Measurements from ENCODE around the gene RPL37. TPM values are rescaled to one million over a fixed set of nuclear protein-coding genes. Genes with fewer than 3 reads are reported as not detected.
"Not testable (repeated sequence)": the region's sequence is repeated elsewhere in the genome, so short reads cannot be mapped to it uniquely, and the experiment has no call there.

The RPL37 gene
- polyA plus RNA-seq, 2 donors: 1,738 to 2,494 TPM

DNA sequence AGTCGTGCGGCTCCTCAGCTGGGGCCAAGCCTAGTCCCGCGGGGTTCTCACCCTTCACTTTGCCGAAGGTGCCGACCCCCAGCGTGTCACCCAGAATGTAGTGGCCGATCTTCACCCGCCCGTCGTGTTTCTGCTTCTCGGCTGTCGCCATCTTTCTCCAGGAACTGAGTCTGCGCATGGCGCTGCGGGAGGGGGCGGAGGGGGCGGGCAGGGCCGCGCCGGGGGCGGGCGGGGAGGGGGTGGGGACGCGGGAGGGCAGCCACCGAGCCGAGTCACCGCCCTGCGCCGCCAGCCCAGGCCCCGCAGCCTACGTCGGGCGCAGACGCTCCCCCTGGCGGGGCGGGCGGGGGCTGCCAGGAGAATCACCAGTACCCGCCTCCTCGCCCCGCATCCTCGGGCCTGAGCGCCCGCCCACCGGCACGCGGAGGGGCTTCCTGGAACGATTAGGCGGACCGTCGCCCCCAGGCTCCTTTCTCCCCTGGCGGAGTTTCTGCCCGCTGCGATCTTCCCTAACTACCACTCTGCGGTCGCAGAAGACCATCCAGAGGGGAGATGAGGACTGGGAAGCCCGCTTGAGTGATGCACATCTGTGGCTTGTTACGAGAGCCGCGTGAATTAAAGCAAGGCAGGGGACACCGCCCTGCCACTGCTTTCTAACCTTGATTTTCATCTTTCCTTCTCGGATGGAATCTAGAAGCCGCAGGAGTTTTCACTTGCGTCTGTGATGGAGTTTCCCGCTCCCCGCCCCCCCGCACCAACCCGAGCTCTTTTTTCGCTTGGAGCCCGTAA, 36.8 kb downstream of the RPL37 start, which contains the start of gene PRKAA1:
Gene PRKAA1 (minus strand): TSS at position 363 of the 789 bp plus-strand sequence. CDS start 185 bp downstream, at position 178.
- 0% methylated on average over 52 to 70 of the region's 70 CpGs for WGBS, 2 donors
- H3K4me1 ChIP-seq (ENCODE audit: control insufficient read depth in 2 of 2, insufficient read depth in 2 of 2, low read length in 1 of 2): no peaks in the 10 kb centered on the region
- H3K4me3 ChIP-seq (ENCODE audit: low read depth in 1 of 2, low read length in 2 of 2): peak within 1 kb of the TSS; percentile 94
- no peaks in the 10 kb centered on the region for H3K9me3 ChIP-seq (ENCODE audit: control insufficient read depth in 2 of 2, insufficient read depth in 1 of 2, low read depth in 1 of 2, low read length in 1 of 2)
- H3K36me3 ChIP-seq (ENCODE audit: control insufficient read depth in 2 of 2, insufficient read depth in 2 of 2, low read length in 1 of 2): no peaks in the 10 kb centered on the region
- H3K27ac ChIP-seq (ENCODE audit: low read depth in 2 of 2, low read length in 1 of 2): peak within 1 kb of the TSS; percentile 94 to 96
- no peaks in the 10 kb centered on the region for H3K27me3 ChIP-seq (ENCODE audit: control insufficient read depth in 1 of 2, insufficient read depth in 2 of 2, low read length in 2 of 2)

DNA sequence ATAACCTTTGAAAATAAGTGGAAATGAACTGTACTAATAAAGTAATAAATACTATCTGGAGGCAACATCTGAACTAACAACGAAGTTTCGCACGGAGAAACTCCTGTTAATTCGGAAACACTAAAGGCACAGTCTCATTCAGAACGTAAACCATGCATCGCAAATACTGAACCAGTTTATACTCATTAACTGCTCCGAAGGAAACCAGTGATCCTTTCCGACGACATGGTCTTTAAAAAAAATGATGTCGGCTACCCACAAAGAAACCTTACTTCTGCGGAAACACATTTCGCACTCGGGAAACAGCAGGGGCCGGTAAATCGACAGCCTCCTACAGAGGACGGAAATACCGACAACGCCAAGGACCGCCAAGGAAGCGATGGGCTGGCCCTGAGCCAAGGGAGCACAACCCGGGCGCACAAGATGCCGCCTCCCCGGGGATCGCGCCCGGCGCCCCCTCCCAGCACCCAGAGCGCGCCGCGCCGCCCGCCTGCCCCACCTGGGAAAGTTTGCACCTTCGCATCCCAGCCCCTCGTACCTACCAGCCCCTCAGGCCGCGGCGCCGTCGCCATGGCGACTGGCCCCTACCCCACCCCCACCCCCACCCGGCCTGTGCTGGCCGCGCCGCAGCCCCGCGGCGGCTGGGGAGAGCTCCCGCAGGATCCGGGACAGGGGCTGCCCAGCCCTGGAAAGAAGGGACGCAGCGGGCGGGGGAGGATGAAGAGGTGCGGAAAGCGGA, 37.6 kb downstream of the RPL37 start:
- no peaks in the 10 kb centered on the region for H3K27me3 ChIP-seq (ENCODE audit: control insufficient read depth in 1 of 2, insufficient read depth in 2 of 2, low read length in 2 of 2)
- WGBS, 2 donors: 0 to 1% methylated on average over 50 to 56 of the region's 56 CpGs
- no peaks in the 10 kb centered on the region for H3K4me1 ChIP-seq (ENCODE audit: control insufficient read depth in 2 of 2, insufficient read depth in 2 of 2, low read length in 1 of 2)
- H3K4me3 ChIP-seq (ENCODE audit: low read depth in 1 of 2, low read length in 2 of 2): peak overlapping the region; percentile 94
- H3K9me3 ChIP-seq (ENCODE audit: control insufficient read depth in 2 of 2, insufficient read depth in 1 of 2, low read depth in 1 of 2, low read length in 1 of 2): no peaks in the 10 kb centered on the region
- peak overlapping the region; percentile 83 to 96 for H3K27ac ChIP-seq (ENCODE audit: low read depth in 2 of 2, low read length in 1 of 2)
- H3K36me3 ChIP-seq (ENCODE audit: control insufficient read depth in 2 of 2, insufficient read depth in 2 of 2, low read length in 1 of 2): no peaks in the 10 kb centered on the region

DNA sequence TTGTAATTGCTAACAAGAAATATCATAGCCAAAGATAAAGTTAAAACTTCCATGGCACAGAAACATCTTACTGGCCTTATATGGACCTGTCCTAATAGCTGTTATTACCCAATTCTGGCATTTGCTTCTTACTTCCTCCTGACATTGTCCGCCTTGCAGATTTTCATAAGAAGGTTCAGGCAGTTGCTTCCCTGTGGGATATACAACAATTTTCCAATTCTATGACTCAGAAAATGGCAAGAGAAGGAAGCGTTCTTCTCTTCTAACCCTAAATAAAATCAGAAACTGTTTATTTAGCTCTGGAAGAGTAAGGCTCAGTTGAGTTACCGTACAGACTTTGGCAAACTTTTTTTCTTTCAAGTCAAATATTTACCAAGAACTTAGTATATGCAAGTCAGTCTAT, 38.5 kb downstream of the RPL37 start:
- 17% methylated on average over 3 of the region's 3 CpGs for WGBS, 2 donors
- H3K4me3 ChIP-seq (ENCODE audit: low read depth in 1 of 2, low read length in 2 of 2): peak overlapping the region in 1 of 2 donors; percentile 94
- H3K36me3 ChIP-seq (ENCODE audit: control insufficient read depth in 2 of 2, insufficient read depth in 2 of 2, low read length in 1 of 2): no peaks in the 10 kb centered on the region
- H3K27me3 ChIP-seq (ENCODE audit: control insufficient read depth in 1 of 2, insufficient read depth in 2 of 2, low read length in 2 of 2): no peaks in the 10 kb centered on the region
- no peaks in the 10 kb centered on the region for H3K9me3 ChIP-seq (ENCODE audit: control insufficient read depth in 2 of 2, insufficient read depth in 1 of 2, low read depth in 1 of 2, low read length in 1 of 2)
- no peaks in the 10 kb centered on the region for H3K4me1 ChIP-seq (ENCODE audit: control insufficient read depth in 2 of 2, insufficient read depth in 2 of 2, low read length in 1 of 2)
- no peak overlapping the region for H3K27ac ChIP-seq (ENCODE audit: low read depth in 2 of 2, low read length in 1 of 2)

- not testable (repeated sequence) for H3K4me1 ChIP-seq (ENCODE audit: control insufficient read depth in 2 of 2, insufficient read depth in 2 of 2, low read length in 1 of 2); H3K4me3 ChIP-seq (ENCODE audit: low read depth in 1 of 2, low read length in 2 of 2); H3K27ac ChIP-seq (ENCODE audit: low read depth in 2 of 2, low read length in 1 of 2); H3K27me3 ChIP-seq (ENCODE audit: control insufficient read depth in 1 of 2, insufficient read depth in 2 of 2, low read length in 2 of 2); H3K36me3 ChIP-seq (ENCODE audit: control insufficient read depth in 2 of 2, insufficient read depth in 2 of 2, low read length in 1 of 2); H3K9me3 ChIP-seq (ENCODE audit: control insufficient read depth in 2 of 2, insufficient read depth in 1 of 2, low read depth in 1 of 2, low read length in 1 of 2)
- WGBS, 2 donors: 75 to 92% methylated on average over 3 of the region's 3 CpGs
These were observed 40.1 kb downstream of the RPL37 start for GRCh38 chr5:40794877-40795276.

DNA sequence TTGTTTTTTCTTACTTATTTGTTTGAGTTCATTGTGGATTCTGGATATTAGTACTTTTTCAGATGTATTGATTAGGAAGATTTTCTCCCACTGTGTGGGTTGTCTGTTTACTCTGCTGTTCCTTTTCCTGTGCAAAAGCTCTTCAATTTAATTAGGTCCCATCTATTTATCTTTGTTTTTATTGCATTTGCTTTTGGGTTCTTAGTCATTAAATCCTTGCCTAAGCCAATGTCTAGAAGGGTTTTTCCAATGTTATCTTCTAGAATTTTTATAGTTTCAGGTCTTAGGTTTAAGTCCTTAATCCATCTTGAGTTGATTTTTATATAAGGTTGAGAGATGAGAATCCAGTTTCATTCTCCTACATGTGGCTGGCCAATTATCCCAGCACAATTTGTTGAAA, 40.7 kb downstream of the RPL37 start:
- H3K4me1 ChIP-seq (ENCODE audit: control insufficient read depth in 2 of 2, insufficient read depth in 2 of 2, low read length in 1 of 2); H3K9me3 ChIP-seq (ENCODE audit: control insufficient read depth in 2 of 2, insufficient read depth in 1 of 2, low read depth in 1 of 2, low read length in 1 of 2); H3K4me3 ChIP-seq (ENCODE audit: low read depth in 1 of 2, low read length in 2 of 2); H3K27me3 ChIP-seq (ENCODE audit: control insufficient read depth in 1 of 2, insufficient read depth in 2 of 2, low read length in 2 of 2); H3K27ac ChIP-seq (ENCODE audit: low read depth in 2 of 2, low read length in 1 of 2); H3K36me3 ChIP-seq (ENCODE audit: control insufficient read depth in 2 of 2, insufficient read depth in 2 of 2, low read length in 1 of 2): not testable (repeated sequence)

DNA sequence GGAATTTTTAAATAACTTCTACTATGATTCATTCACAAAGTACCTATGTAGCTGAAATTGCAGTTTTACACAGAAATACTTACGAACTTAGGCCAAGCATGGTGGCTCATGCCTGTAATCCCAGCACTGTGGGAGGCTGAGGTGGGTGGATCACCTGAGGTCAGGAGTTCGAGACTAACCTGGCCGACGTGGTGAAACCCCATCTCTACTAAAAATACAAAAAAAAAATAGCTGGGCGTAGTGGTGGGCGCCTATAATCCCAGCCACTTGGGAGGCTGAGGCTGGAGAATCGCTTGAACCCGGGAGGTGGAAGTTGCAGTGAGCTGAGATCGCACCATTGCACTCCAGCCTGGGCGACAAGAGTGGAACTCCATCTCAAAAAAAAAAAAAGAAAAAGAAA, 42.3 kb downstream of the RPL37 start:
- H3K36me3 ChIP-seq (ENCODE audit: control insufficient read depth in 2 of 2, insufficient read depth in 2 of 2, low read length in 1 of 2); H3K27me3 ChIP-seq (ENCODE audit: control insufficient read depth in 1 of 2, insufficient read depth in 2 of 2, low read length in 2 of 2); H3K4me3 ChIP-seq (ENCODE audit: low read depth in 1 of 2, low read length in 2 of 2); H3K9me3 ChIP-seq (ENCODE audit: control insufficient read depth in 2 of 2, insufficient read depth in 1 of 2, low read depth in 1 of 2, low read length in 1 of 2); H3K4me1 ChIP-seq (ENCODE audit: control insufficient read depth in 2 of 2, insufficient read depth in 2 of 2, low read length in 1 of 2); H3K27ac ChIP-seq (ENCODE audit: low read depth in 2 of 2, low read length in 1 of 2): not testable (repeated sequence)
- WGBS, 2 donors: 96 to 97% methylated on average over 10 of the region's 10 CpGs

GRCh38 chr5:40791715-40792139, 43.3 kb downstream of the RPL37 start:
- no peaks in the 10 kb centered on the region for H3K27me3 ChIP-seq (ENCODE audit: control insufficient read depth in 1 of 2, insufficient read depth in 2 of 2, low read length in 2 of 2)
- H3K4me3 ChIP-seq (ENCODE audit: low read depth in 1 of 2, low read length in 2 of 2): no peak overlapping the region
- no peaks in the 10 kb centered on the region for H3K9me3 ChIP-seq (ENCODE audit: control insufficient read depth in 2 of 2, insufficient read depth in 1 of 2, low read depth in 1 of 2, low read length in 1 of 2)
- no peaks in the 10 kb centered on the region for H3K4me1 ChIP-seq (ENCODE audit: control insufficient read depth in 2 of 2, insufficient read depth in 2 of 2, low read length in 1 of 2)
- H3K36me3 ChIP-seq (ENCODE audit: control insufficient read depth in 2 of 2, insufficient read depth in 2 of 2, low read length in 1 of 2): no peaks in the 10 kb centered on the region
- no peak overlapping the region for H3K27ac ChIP-seq (ENCODE audit: low read depth in 2 of 2, low read length in 1 of 2)
- 42 to 53% methylated on average over 3 of the region's 3 CpGs for WGBS, 2 donors

DNA sequence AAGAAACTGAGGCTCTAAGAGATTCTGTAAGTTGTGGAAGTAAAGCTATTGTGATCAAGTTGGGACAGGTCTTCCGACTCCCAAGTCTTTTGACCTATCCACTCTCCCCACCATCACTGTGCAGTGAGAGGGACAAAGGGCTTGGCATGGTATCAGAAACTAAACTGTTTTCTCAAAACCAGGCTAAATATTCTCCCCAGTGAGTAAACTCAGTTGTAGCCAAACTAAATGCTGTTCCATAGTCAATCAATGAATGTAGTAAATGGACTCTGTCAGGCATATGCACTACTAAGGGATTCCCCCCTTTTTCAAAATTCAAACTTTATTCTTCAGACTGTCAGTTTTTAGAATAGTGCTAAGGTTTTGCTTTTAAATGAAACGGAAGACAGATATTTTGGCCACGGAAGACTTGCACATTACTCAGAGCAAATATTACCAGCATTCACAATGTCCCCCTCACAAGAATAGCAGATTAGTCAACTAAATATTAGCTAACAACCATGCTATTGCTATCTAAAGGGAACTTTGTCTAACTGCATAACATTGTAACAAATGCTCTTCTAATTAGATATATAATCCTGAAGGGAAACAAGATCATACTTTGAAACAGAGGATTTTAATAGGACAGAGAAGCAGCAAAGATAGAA, 44.0 kb downstream of the RPL37 start:
- H3K27ac ChIP-seq (ENCODE audit: low read depth in 2 of 2, low read length in 1 of 2): no peak overlapping the region
- no peaks in the 10 kb centered on the region for H3K9me3 ChIP-seq (ENCODE audit: control insufficient read depth in 2 of 2, insufficient read depth in 1 of 2, low read depth in 1 of 2, low read length in 1 of 2)
- H3K27me3 ChIP-seq (ENCODE audit: control insufficient read depth in 1 of 2, insufficient read depth in 2 of 2, low read length in 2 of 2): no peaks in the 10 kb centered on the region
- H3K4me3 ChIP-seq (ENCODE audit: low read depth in 1 of 2, low read length in 2 of 2): no peak overlapping the region
- no peaks in the 10 kb centered on the region for H3K36me3 ChIP-seq (ENCODE audit: control insufficient read depth in 2 of 2, insufficient read depth in 2 of 2, low read length in 1 of 2)
- 45 to 51% methylated on average over 3 of the region's 3 CpGs for WGBS, 2 donors
- H3K4me1 ChIP-seq (ENCODE audit: control insufficient read depth in 2 of 2, insufficient read depth in 2 of 2, low read length in 1 of 2): no peaks in the 10 kb centered on the region

- H3K36me3 ChIP-seq (ENCODE audit: control insufficient read depth in 2 of 2, insufficient read depth in 2 of 2, low read length in 1 of 2); H3K4me1 ChIP-seq (ENCODE audit: control insufficient read depth in 2 of 2, insufficient read depth in 2 of 2, low read length in 1 of 2); H3K27ac ChIP-seq (ENCODE audit: low read depth in 2 of 2, low read length in 1 of 2); H3K4me3 ChIP-seq (ENCODE audit: low read depth in 1 of 2, low read length in 2 of 2); H3K9me3 ChIP-seq (ENCODE audit: control insufficient read depth in 2 of 2, insufficient read depth in 1 of 2, low read depth in 1 of 2, low read length in 1 of 2); H3K27me3 ChIP-seq (ENCODE audit: control insufficient read depth in 1 of 2, insufficient read depth in 2 of 2, low read length in 2 of 2): not testable (repeated sequence)
- WGBS, 2 donors: 95 to 98% methylated on average over 5 of the region's 5 CpGs
These were observed 46.1 kb downstream of the RPL37 start for GRCh38 chr5:40788941-40789340.

All from esophagus (tissue), 2 donors.